Spleen (tissue), 11 donors: ENCODE results near the gene PSMG4. TPM values are rescaled to one million over a fixed set of nuclear protein-coding genes. Genes with fewer than 3 reads are reported as not detected.

Experiments used
- DNase-seq: peaks from one replicate; pipeline ENCODE4 v3.0.0-alpha.2; 2020
- H3K27ac ChIP-seq, 8 donors: fragments of 200-600 bp; sonication (generic) in 7 of 8; 1 replicate in 4 of 8; 2 replicates in 4 of 8; pipeline versions ENCODE4 v1.5.0 to v1.8.0; 2016 to 2021; ENCODE audit warnings: inconsistent platforms in 4 of 8, mild to moderate bottlenecking in 4 of 8, moderate library complexity in 1 of 8
- H3K27me3 ChIP-seq, 7 donors: fragments of 200-600 bp; sonication (generic) in 6 of 7; replicated peaks in 1 of 7; 1 replicate in 4 of 7; 2 replicates in 3 of 7; pipeline versions ENCODE4 v1.5.0 to v1.8.0; 2016 to 2021; ENCODE audit warnings: inconsistent platforms in 3 of 7, mild to moderate bottlenecking in 1 of 7
- H3K36me3 ChIP-seq, 6 donors: fragments of 200-600 bp; sonication (generic) in 5 of 6; 1 replicate in 4 of 6; 2 replicates in 2 of 6; pipeline versions ENCODE4 v1.5.0 to v1.8.0; 2016 to 2021; ENCODE audit warnings: inconsistent platforms in 2 of 6
- H3K4me1 ChIP-seq, 6 donors: fragments of 200-600 bp; sonication (generic) in 5 of 6; 1 replicate in 3 of 6; 2 replicates in 3 of 6; pipeline versions ENCODE4 v1.5.0 to v1.8.0; 2016 to 2021; ENCODE audit warnings: inconsistent platforms in 3 of 6
- H3K4me3 ChIP-seq, 8 donors: fragments of 200-600 bp; sonication (generic) in 7 of 8; 1 replicate in 4 of 8; 2 replicates in 4 of 8; pipeline versions ENCODE4 v1.5.0 to v1.8.0; 2016 to 2021; ENCODE audit warnings: inconsistent platforms in 4 of 8, mild to moderate bottlenecking in 4 of 8, moderate library complexity in 2 of 8
- H3K9me3 ChIP-seq, 8 donors: fragments of 200-600 bp; sonication (generic) in 7 of 8; 1 replicate in 4 of 8; 2 replicates in 4 of 8; pipeline versions ENCODE4 v1.5.0 to v1.8.0; 2016 to 2021; ENCODE audit warnings: inconsistent platforms in 4 of 8
- CTCF ChIP-seq, 11 experiments: fragments of 200-600 bp in 7 of 11; fragments of 450-650 bp in 4 of 11; sonication (generic) in 4 of 11; IDR thresholded peaks in 8 of 11; conservative IDR thresholded peaks in 3 of 11; 1 replicate in 7 of 11; 2 replicates in 4 of 11; pipeline versions ENCODE4 v1.4.0 to v1.8.0; 2016 to 2021; ENCODE audit warnings: antibody characterized with exemption in 11 of 11, inconsistent platforms in 4 of 11, mild to moderate bottlenecking in 1 of 11
- POLR2A ChIP-seq, 3 donors: fragments of 450-650 bp; IDR thresholded peaks; one replicate each; pipeline ENCODE4 v1.5.1; 2017; ENCODE audit warnings: antibody characterized with exemption in 3 of 3, mild to moderate bottlenecking in 1 of 3
- POLR2AphosphoS5 ChIP-seq, 3 donors: sonication (generic); formaldehyde crosslinking; IDR thresholded peaks; one replicate each; pipeline ENCODE4 v1.5.1; 2017; ENCODE audit warnings: antibody characterized with exemption in 3 of 3
- WGBS, 5 donors: extraction: QIAGEN DNeasy Blood & Tissue Kit in 3 of 5; methylation state at CpG; one replicate each; pipeline versions ENCODE4 v1.1.5 to v1.1.7; 2013 to 2018; 5-methylcytosine and 5-hydroxymethylcytosine counted together
- intact Hi-C: fragments of 100-400 bp; cut with DNase I; formaldehyde crosslinking; loops from one replicate; pipeline ENCODE4 v1.15.0; 2023; ENCODE audit warnings: low total_unique reads
- polyA plus RNA-seq, 3 donors: library from polyadenylated mRNA; stranded (reverse); fragments of 200-250 nt; gene quantifications; one replicate each; pipeline ENCODE4 v1.2.1, GENCODE V29; 2013
- total RNA-seq, 7 donors: library from RNA; depleted of rRNA in 3 of 7; stranded (reverse); fragments of >200 nt in 3 of 7; fragmentation: NEBNext Ultra II Directional in 4 of 7; extraction: Animal tissue kit (Norgen Biotek cat#: 25700) in 4 of 7; gene quantifications; one replicate each; pipeline versions ENCODE4 v1.1.0 to v1.2.1, GENCODE V29; 2016 to 2021
- donor health status: healthy with polysubstance abuse.
- donor health status: DM: no; HTN: no; CAD: no; lungs with moderate emphysema.
- donor health status: DM: no; HTN: no; CAD: no.
- donor health status: Bipolar disorder and iron deficiency.
- donor health status: healthy.
- donor health status: DM: no; HTN: no; CAD: no.
- donor health status: DM: yes; HTN: yes; CAD: no.

Gene PSMG4
- total and polyA plus RNA-seq, 10 donors: 12.1 to 41.6 (median 18.5) TPM

- intact Hi-C loops: loop anchor here (10.0 kb wide), 1 partner anchor 172 kb away; the partner anchor contains the start of gene SLC22A23
- 90 to 96% (median 94%) methylated on average over 5 to 10 of the region's 10 CpGs for WGBS, 5 donors
- Histone ChIP-seq H3K27me3 (no peaks in the 10 kb centered on the region), H3K9me3 (no peaks in the 10 kb centered on the region), H3K4me3 (no peak overlapping the region), H3K27ac (no peak overlapping the region), H3K4me1 (peaks cover 5 to 24% (median 11%) of the 10 kb centered on the region in 6 donors), H3K36me3 (peaks cover 0 to 36% (median 0%) of the 10 kb centered on the region in 6 donors)
- TF ChIP-seq CTCF (IDR thresholded peaks at IDR 0.05 in 8 of 11, conservative IDR thresholded peaks at IDR 0.05 in 3 of 11) (no peak), POLR2A (IDR thresholded peaks at IDR 0.05) (no peak)
- DNase-seq: no peak
These were observed 24.5 kb downstream of the PSMG4 start for GRCh38 chr6:3283241-3283640.

- intact Hi-C loops: loop anchor here (10.0 kb wide), 1 partner anchor 171 kb away; the partner anchor contains the start of gene SLC22A23
- Histone ChIP-seq H3K27me3 (no peaks in the 10 kb centered on the region), H3K4me3 (no peak overlapping the region), H3K9me3 (no peaks in the 10 kb centered on the region), H3K36me3 (peaks cover 0 to 36% (median 0%) of the 10 kb centered on the region in 6 donors), H3K27ac (no peak overlapping the region), H3K4me1 (peaks cover 5 to 26% (median 11%) of the 10 kb centered on the region in 6 donors)
- peak; percentile 61 for DNase-seq
- TF ChIP-seq POLR2AphosphoS5 (IDR thresholded peaks at IDR 0.05) (no peak), CTCF (IDR thresholded peaks at IDR 0.05 in 8 of 11, conservative IDR thresholded peaks at IDR 0.05 in 3 of 11) (no peak)
- 88 to 94% (median 93%) methylated on average over 20 to 23 of the region's 23 CpGs for WGBS, 5 donors
These were observed 25.1 kb downstream of the PSMG4 start for GRCh38 chr6:3283641-3284435.

GRCh38 chr6:3284436-3284876 is 25.7 kb downstream of the PSMG4 start:
- DNase-seq: peak; percentile 71
- no peak overlapping the region for H3K4me3 ChIP-seq
- no peaks in the 10 kb centered on the region for H3K27me3 ChIP-seq
- no peak overlapping the region for H3K27ac ChIP-seq
- intact Hi-C loops: loop anchor here (10.0 kb wide), 1 partner anchor 170 kb away; the partner anchor contains the start of gene SLC22A23
- H3K4me1 ChIP-seq: peaks cover 5 to 31% (median 11%) of the 10 kb centered on the region in 6 donors
- whole genome bisulfite sequencing, 5 donors: 86 to 96% (median 93%) methylated on average over 11 to 17 of the region's 17 CpGs
- H3K9me3 ChIP-seq: no peaks in the 10 kb centered on the region
- TF ChIP-seq POLR2AphosphoS5 (IDR thresholded peaks at IDR 0.05): peak in 2 of 3 donors; percentile 13 to 64
- no peak for TF ChIP-seq POLR2A (IDR thresholded peaks at IDR 0.05)
- peaks cover 0 to 36% (median 0%) of the 10 kb centered on the region in 6 donors for H3K36me3 ChIP-seq

- 91 to 97% (median 94%) methylated on average over 16 to 19 of the region's 19 CpGs for WGBS, 5 donors
- Histone ChIP-seq H3K36me3 (peaks cover 0 to 36% (median 0%) of the 10 kb centered on the region in 6 donors), H3K27me3 (no peaks in the 10 kb centered on the region), H3K4me1 (peaks cover 0 to 25% (median 8%) of the 10 kb centered on the region in 6 donors), H3K4me3 (no peak overlapping the region), H3K9me3 (no peaks in the 10 kb centered on the region), H3K27ac (no peak overlapping the region)
- intact Hi-C loops: loop anchor here (10.0 kb wide), 1 partner anchor 170 kb away; the partner anchor contains the start of gene SLC22A23
- DNase-seq: peak; percentile 55
- TF ChIP-seq POLR2A (IDR thresholded peaks at IDR 0.05) (no peak), POLR2AphosphoS5 (IDR thresholded peaks at IDR 0.05) (no peak), CTCF (IDR thresholded peaks at IDR 0.05 in 8 of 11, conservative IDR thresholded peaks at IDR 0.05 in 3 of 11) (no peak)
These were observed 26.4 kb downstream of the PSMG4 start for GRCh38 chr6:3285049-3285639.
